ENCODE measurements around the gene EPRS1.
"Not testable (repeated sequence)": the region's sequence is repeated elsewhere in the genome, so short reads cannot be mapped to it uniquely, and the experiment has no call there.

The EPRS1 gene

GRCh38 chr1:220043646-220044045 lies 2.7 kb downstream of the EPRS1 start:
- Histone ChIP-seq H3K36me3 (replicated peaks; ENCODE audit: low read depth, low read length) (peaks cover 22% of the 10 kb centered on the region), H3K4me2 (ENCODE audit: low read length) (peak overlapping the region; percentile 18; the same call in 1 of the 2 replicates), H4K20me1 (ENCODE audit: insufficient read depth, low read length) (peaks cover 10% of the 10 kb centered on the region; the same call in 1 of the 2 replicates), H3K9ac (ENCODE audit: low read length) (no peak overlapping the region), H3K4me3 (ENCODE audit: low read length) (no peak overlapping the region), H2AFZ (ENCODE audit: low read depth, low read length) (no peak overlapping the region), H3K79me2 (ENCODE audit: low read length) (peaks cover 71% of the 10 kb centered on the region), H3K4me1 (ENCODE audit: low read length) (peaks cover 16% of the 10 kb centered on the region), H3K9me3 (ENCODE audit: insufficient read depth, low read length) (no peaks in the 10 kb centered on the region), H3K27ac (ENCODE audit: low read length) (no peak overlapping the region), H3K27me3 (ENCODE audit: low read depth, low read length) (no peaks in the 10 kb centered on the region)
- TF ChIP-seq CTCF (IDR thresholded peaks at IDR 0.05; ENCODE audit: low read depth, low read length) = no peak
- no peak for TF ChIP-seq EZH2phosphoT487 (IDR thresholded peaks at IDR 0.05; ENCODE audit: low read depth)

GRCh38 chr1:220040028-220040596 lies 6.2 kb downstream of the EPRS1 start:
- H3K9ac ChIP-seq (ENCODE audit: low read length) = no peak overlapping the region
- TF ChIP-seq CTCF (IDR thresholded peaks at IDR 0.05; ENCODE audit: low read depth, low read length) (no peak), EZH2phosphoT487 (IDR thresholded peaks at IDR 0.05; ENCODE audit: low read depth) (no peak)
- H4K20me1 ChIP-seq (ENCODE audit: insufficient read depth, low read length) = peaks cover 26% of the 10 kb centered on the region
- H3K4me2 ChIP-seq (ENCODE audit: low read length) = no peak overlapping the region
- no peak overlapping the region for H3K4me3 ChIP-seq (ENCODE audit: low read length)
- peaks cover 14% of the 10 kb centered on the region for H3K4me1 ChIP-seq (ENCODE audit: low read length)
- H3K27me3 ChIP-seq (ENCODE audit: low read depth, low read length) = no peaks in the 10 kb centered on the region
- no peak overlapping the region for H3K27ac ChIP-seq (ENCODE audit: low read length)
- H3K79me2 ChIP-seq (ENCODE audit: low read length) = peaks cover 94% of the 10 kb centered on the region
- H3K36me3 ChIP-seq (replicated peaks; ENCODE audit: low read depth, low read length) = peaks cover 34% of the 10 kb centered on the region
- no peak overlapping the region for H2AFZ ChIP-seq (ENCODE audit: low read depth, low read length)
- H3K9me3 ChIP-seq (ENCODE audit: insufficient read depth, low read length) = no peaks in the 10 kb centered on the region

- Histone ChIP-seq H3K4me1 (ENCODE audit: low read length) (peaks cover 2% of the 10 kb centered on the region; the same call in 1 of the 2 replicates), H4K20me1 (ENCODE audit: insufficient read depth, low read length) (peaks cover 26% of the 10 kb centered on the region), H3K4me3 (ENCODE audit: low read length) (no peak overlapping the region), H3K27ac (ENCODE audit: low read length) (no peak overlapping the region), H3K9ac (ENCODE audit: low read length) (no peak overlapping the region), H3K79me2 (ENCODE audit: low read length) (peaks cover 89% of the 10 kb centered on the region), H3K9me3 (ENCODE audit: insufficient read depth, low read length) (no peaks in the 10 kb centered on the region), H2AFZ (ENCODE audit: low read depth, low read length) (no peak overlapping the region), H3K27me3 (ENCODE audit: low read depth, low read length) (no peaks in the 10 kb centered on the region), H3K36me3 (replicated peaks; ENCODE audit: low read depth, low read length) (peaks cover 43% of the 10 kb centered on the region), H3K4me2 (ENCODE audit: low read length) (no peak overlapping the region)
- TF ChIP-seq CTCF (IDR thresholded peaks at IDR 0.05; ENCODE audit: low read depth, low read length) = no peak
- TF ChIP-seq EZH2phosphoT487 (IDR thresholded peaks at IDR 0.05; ENCODE audit: low read depth) = no peak
These were observed 7.7 kb downstream of the EPRS1 start for GRCh38 chr1:220038640-220039039.

- not testable (repeated sequence) for H3K27me3 ChIP-seq (ENCODE audit: low read depth, low read length); H3K4me2 ChIP-seq (ENCODE audit: low read length); H3K9me3 ChIP-seq (ENCODE audit: insufficient read depth, low read length); H3K27ac ChIP-seq (ENCODE audit: low read length); H3K4me1 ChIP-seq (ENCODE audit: low read length); H3K4me3 ChIP-seq (ENCODE audit: low read length); H2AFZ ChIP-seq (ENCODE audit: low read depth, low read length); H3K9ac ChIP-seq (ENCODE audit: low read length)
- H4K20me1 ChIP-seq (ENCODE audit: insufficient read depth, low read length) = peaks cover 23% of the 10 kb centered on the region
- peaks cover 46% of the 10 kb centered on the region for H3K36me3 ChIP-seq (replicated peaks; ENCODE audit: low read depth, low read length)
- H3K79me2 ChIP-seq (ENCODE audit: low read length) = peaks cover 81% of the 10 kb centered on the region
These were observed 8.5 kb downstream of the EPRS1 start for GRCh38 chr1:220037810-220038209.
